ENCODE results near the gene TNFAIP3.
A peak's percentile ranks its signal among the peaks of the same experiment; 100 is the strongest.

Gene TNFAIP3

GRCh38 chr6:137866200-137866913, 702 bp upstream of the TNFAIP3 start:
- DNase-seq = peak; percentile 28

DNA sequence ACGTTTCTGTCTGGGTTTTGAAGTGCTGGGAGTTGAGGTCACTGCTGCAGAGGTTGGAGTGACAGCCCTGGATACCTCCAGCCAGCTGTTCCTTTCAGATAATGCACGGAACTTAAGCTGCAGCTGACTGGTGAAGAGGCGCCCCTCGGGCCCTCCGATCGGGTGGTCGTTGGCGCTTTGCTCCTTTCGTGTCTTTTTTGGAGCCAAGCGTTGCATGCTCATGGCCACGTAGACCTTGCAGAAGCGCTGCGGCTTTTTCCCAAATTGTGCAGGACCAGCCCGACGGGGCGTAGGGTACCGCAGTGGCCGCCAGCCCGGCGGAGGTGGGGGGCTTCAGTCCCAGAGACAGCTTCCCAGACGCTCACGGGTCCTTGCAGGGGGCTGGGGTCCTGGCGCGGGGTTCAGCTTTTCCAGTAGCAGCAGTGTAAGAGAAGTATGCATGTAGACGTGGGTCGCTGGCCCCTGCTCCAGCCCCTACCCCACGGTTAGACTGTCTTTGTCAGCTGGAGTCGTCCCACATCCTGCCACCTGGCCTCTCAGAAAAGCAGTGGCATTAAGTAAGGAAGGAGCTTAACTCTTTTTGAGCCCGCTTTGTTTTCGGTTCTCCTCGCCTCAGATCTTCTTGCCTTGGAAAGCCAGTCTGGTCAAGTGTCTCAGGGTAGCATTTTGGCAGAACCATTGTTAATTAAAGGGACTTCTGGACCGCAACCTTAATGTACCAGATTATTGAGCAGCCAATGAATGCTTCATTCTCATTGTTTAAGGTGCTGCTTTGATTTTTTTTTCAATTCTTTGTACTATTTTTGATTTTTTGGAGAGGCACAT, 838 bp downstream of the TNFAIP3 start:
- DNase-seq = no peak

- DNase-seq = no peak
These were observed 1.9 kb downstream of the TNFAIP3 start for GRCh38 chr6:137868721-137869548.

DNA sequence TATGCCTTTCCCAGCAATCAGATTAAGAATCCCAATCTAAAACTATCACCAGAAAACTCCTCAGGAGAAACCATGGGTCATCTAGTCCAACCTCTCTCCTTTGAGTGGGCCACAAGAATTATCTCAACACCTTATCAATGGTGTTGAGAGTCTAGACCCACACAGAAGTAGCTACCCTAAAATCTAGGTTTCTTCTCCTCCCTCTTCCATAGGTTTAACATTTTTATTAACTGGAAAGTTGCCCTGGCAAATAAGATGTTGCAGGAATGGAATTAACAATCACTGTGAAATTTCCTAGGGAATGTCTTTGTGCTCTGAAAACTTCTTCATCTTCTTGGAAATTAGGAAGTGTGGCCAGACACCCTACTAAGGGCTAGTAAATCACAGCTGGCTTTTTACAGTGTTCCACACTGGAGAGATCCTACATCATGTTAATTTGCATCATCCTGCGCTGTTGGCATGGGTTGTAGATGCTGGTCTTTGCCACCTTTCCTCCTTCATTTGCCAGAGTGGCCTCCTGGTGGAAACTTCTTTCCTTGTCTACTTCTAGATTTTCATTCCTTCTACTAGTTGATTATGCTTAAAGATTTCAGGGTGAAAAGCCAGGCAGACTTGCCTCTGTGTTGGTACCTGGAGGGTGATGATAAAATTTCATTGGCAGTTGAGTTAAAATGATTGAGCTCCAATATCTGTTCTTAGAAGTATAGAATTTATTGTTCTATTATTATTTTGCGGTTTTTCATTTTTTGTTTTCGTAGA, 2.7 kb downstream of the TNFAIP3 start:
- no peak for DNase-seq

DNA sequence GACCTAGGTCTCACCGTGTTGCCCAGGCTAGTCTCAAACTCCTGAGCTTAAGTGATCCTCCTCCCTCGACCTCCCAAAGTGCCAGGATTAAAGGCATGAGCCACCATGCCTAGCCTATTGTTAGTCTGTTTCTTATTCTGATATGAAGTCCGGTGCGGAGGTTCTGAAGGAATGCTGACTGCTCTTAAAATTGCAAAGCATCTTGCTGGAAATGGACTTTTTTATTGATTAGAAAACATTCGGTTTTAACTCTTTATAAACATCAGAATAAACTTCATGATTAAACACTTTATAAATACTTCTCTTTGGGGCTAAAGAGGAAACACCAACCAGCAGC, 3.2 kb downstream of the TNFAIP3 start:
- DNase-seq = no peak

- DNase-seq = no peak
These were observed 3.7 kb downstream of the TNFAIP3 start for GRCh38 chr6:137870744-137871247.

DNA sequence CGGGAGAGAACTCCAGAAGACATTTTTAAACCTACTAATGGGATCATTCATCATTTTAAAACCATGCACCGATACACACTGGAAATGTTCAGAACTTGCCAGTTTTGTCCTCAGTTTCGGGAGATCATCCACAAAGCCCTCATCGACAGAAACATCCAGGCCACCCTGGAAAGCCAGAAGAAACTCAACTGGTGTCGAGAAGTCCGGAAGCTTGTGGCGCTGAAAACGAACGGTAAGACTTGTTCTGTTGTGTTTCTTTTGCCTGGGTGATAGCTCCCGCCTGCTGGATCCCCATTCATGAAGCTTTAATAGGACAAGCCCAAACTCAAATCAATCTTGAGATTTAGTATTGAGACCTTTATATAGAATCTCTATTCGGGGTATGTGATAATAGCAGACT, 4.2 kb downstream of the TNFAIP3 start:
- no peak for DNase-seq

- DNase-seq = no peak
These were observed 4.9 kb downstream of the TNFAIP3 start for GRCh38 chr6:137871831-137872454.

- DNase-seq = no peak
These were observed 5.6 kb downstream of the TNFAIP3 start for GRCh38 chr6:137872581-137873115.

GRCh38 chr6:137873273-137873762, 6.3 kb downstream of the TNFAIP3 start:
- DNase-seq = no peak

- no peak for DNase-seq
These were observed 7.4 kb downstream of the TNFAIP3 start for GRCh38 chr6:137874204-137875057.

- no peak for DNase-seq
These were observed 8.0 kb downstream of the TNFAIP3 start for GRCh38 chr6:137875058-137875520.

DNA sequence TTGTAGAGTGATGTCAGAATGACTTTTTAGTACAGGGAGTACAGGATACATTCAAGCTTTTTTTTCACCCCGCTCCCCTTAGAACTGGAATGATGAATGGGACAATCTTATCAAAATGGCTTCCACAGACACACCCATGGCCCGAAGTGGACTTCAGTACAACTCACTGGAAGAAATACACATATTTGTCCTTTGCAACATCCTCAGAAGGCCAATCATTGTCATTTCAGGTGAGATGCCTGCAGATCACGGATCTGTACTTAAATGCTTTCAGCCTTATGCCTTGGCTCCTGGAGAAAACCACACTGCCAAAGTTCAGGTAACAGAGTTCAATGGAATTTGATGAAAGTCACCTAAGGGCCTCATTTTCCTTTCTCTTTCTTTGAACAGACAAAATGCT, 8.5 kb downstream of the TNFAIP3 start:
- no peak for DNase-seq

GRCh38 chr6:137876547-137876946, 9.5 kb downstream of the TNFAIP3 start:
- no peak for DNase-seq

- no peak for DNase-seq
These were observed 10.1 kb downstream of the TNFAIP3 start for GRCh38 chr6:137877113-137877512.

DNA sequence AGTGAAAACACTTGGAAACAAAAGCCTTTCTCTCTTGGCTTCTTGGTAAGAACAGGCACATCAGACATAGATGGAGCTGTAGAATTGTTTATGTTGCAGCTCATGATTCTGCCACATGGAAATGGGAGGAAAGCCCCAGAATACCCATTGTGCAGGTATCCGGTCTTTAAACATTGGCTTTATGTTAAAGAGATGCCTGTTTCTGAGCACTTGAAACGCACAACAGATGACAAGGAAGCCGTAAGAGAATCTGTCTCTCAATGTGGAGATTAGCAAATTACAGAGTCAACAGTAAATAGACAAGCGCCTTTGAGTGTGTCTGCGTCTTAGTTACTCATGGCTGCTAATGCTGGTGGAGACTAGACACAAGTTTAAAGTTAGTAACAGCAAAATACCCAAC, 10.5 kb downstream of the TNFAIP3 start:
- DNase-seq = no peak

- no peak for DNase-seq
These were observed 11.0 kb downstream of the TNFAIP3 start for GRCh38 chr6:137878029-137878428.

- DNase-seq = no peak
These were observed 11.6 kb downstream of the TNFAIP3 start for GRCh38 chr6:137878486-137879285.

DNA sequence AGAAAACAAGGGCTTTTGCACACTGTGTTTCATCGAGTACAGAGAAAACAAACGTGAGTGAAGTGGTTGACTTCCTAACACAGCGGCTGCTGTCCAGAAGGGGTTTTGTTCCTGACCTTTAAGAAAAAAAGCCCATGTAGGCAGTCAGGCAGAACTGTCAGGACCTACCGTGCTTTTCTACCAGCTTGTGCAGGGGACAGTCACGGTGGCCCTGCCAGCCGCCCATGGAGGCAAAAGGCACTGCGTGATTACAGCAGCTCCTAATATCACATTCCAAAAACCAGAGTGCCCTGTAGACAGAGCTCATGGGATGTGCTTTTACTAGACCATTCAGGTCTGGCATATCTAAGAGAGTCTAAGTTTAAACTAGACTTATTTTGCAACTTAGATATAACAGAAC, 12.2 kb downstream of the TNFAIP3 start:
- no peak for DNase-seq
